K562 (cell line): ENCODE results near the gene AIRE.

ENCODE experiments used
- CBX5 ChIP-seq: IDR thresholded peaks from 2 replicates; pipeline ENCODE4 v1.6.1; 2014; ENCODE audit warnings: low read depth, borderline replicate concordance
- CTCF ChIP-seq, 3 experiments: IDR thresholded peaks in 2 of 3; conservative IDR thresholded peaks in 1 of 3; 2 replicates each; pipeline ENCODE4 v1.5.1; 2011 to 2012; ENCODE audit warnings: low read length in 3 of 3, mild to moderate bottlenecking in 3 of 3, control low read depth in 2 of 3, improper control_type of control experiment in 1 of 3, inconsistent platforms in 1 of 3, low read depth in 1 of 3, mixed read lengths in 1 of 3, moderate library complexity in 1 of 3; ENCODE audit not compliant: insufficient read depth in 2 of 3
- ELF1 ChIP-seq: fragments of 200-800 bp; sonication (Bioruptor generic); IDR thresholded peaks from 2 replicates; pipeline ENCODE4 v1.6.1; 2016; ENCODE audit warnings: missing genetic modification characterization, missing compliant biosample characterization
- MLLT1 ChIP-seq, 2 experiments: fragments of 450-650 bp; IDR thresholded peaks; 2 replicates each; pipeline ENCODE4 v1.6.1; 2016
- NFIC ChIP-seq: fragments of 450-650 bp; IDR thresholded peaks from 2 replicates; pipeline ENCODE4 v1.6.1; 2017; ENCODE audit warnings: mild to moderate bottlenecking, inconsistent platforms
- ZNF592 ChIP-seq: fragments of 450-650 bp; IDR thresholded peaks from 2 replicates; pipeline ENCODE4 v1.6.1; 2017; ENCODE audit warnings: antibody characterized with exemption, mild to moderate bottlenecking
- ZNF668 ChIP-seq: fragments of 250-450 bp; sonication (Bioruptor Pico); IDR thresholded peaks from 2 replicates; pipeline ENCODE4 v1.8.0; 2022; ENCODE audit warnings: mild to moderate bottlenecking, inconsistent platforms

- TF ChIP-seq ZNF592 (no peak), ELF1 (no peak), ZNF668 (no peak), MLLT1 (IDR thresholded peaks at IDR 0.05) (no peak), CTCF (IDR thresholded peaks at IDR 0.05 in 2 of 3, conservative IDR thresholded peaks at IDR 0.05 in 1 of 3; ENCODE audit: insufficient read depth in 2 of 3, low read depth in 1 of 3, low read length in 3 of 3) (no peak), CBX5 (no peak), NFIC (no peak)
These were observed 6.5 kb downstream of the AIRE start for GRCh38 chr21:44291936-44292811.
